A673 (cell line): ENCODE data around the gene ZNRF3.

Source experiments
- CTCF ChIP-seq: fragments of 300-800, 200-600 bp; sonication (generic); conservative IDR thresholded peaks from 2 replicates; pipeline ENCODE4 v1.5.1; 2017; ENCODE audit warnings: low read depth, mild to moderate bottlenecking, antibody characterized with exemption, low read length, moderate library complexity, mixed read lengths
- EZH2 ChIP-seq: fragments of 200-600 bp; sonication (generic); IDR thresholded peaks from 2 replicates; pipeline ENCODE4 v1.6.1; 2017; ENCODE audit warnings: borderline replicate concordance, low read depth, mild to moderate bottlenecking, mixed read lengths, antibody characterized with exemption, low read length; ENCODE audit not compliant: poor library complexity, severe bottlenecking

- TF ChIP-seq CTCF: no peak
- no peak for TF ChIP-seq EZH2
Measured at GRCh38 chr22:28962042-28962554, 78.7 kb downstream of the ZNRF3 start.
